HG02938 (cell line): Measurements from ENCODE around the gene ZMPSTE24.
"Not testable (repeated sequence)": the region's sequence is repeated elsewhere in the genome, so short reads cannot be mapped to it uniquely, and the experiment has no call there.

ENCODE experiments used
- ATAC-seq: cut with Tn5 transposase; IDR thresholded peaks from one replicate; pipeline ENCODE4 v1.9.1; 2021; ENCODE audit warnings: mild to moderate bottlenecking, moderate library complexity; ENCODE audit not compliant: unreplicated experiment

ZMPSTE24 gene

DNA sequence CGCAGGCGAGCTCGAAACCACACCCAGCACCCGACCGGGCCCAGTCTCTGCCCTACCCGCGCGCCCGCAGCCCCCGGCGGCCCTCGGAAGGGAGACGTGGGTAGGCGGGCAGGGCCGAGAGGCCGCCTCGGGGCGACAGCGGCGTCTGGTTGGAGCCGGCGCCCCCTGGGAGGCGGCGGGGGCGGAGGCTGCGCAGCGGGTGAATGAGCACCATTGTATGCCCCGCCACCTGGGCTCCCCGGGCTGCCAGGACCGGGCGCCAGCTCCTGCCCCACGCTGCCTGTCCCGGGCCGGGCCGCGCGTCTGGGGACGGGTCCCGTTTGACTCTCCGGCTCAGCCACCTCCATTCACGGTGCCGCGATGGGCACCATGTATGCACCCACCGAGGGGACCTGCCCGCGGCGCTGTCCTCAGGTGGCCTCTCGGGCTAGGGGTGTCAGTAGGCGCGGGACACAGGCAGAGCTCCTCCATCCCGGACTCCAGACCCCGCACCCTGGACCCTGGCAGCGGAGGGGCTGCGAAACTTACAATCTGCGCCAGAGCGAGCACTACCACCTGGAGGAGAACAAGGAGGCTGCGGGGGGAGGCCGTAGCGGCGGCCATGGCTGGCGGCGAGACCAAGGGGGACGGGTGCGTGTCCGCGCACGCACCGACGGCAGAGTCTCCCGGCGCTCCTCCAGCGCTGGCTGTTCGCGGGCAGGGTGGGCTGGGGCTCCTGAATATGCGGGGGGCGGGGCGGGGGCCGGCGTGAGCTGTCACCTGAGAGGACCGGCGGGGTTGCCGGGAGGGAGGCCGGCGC is 58.8 kb downstream of the ZMPSTE24 start, which contains the start of gene COL9A2:
TSS of gene COL9A2 (minus strand) at position 692 of the 799 bp plus-strand sequence. CDS start at position 603, 89 bp downstream.
- no peak for ATAC-seq

DNA sequence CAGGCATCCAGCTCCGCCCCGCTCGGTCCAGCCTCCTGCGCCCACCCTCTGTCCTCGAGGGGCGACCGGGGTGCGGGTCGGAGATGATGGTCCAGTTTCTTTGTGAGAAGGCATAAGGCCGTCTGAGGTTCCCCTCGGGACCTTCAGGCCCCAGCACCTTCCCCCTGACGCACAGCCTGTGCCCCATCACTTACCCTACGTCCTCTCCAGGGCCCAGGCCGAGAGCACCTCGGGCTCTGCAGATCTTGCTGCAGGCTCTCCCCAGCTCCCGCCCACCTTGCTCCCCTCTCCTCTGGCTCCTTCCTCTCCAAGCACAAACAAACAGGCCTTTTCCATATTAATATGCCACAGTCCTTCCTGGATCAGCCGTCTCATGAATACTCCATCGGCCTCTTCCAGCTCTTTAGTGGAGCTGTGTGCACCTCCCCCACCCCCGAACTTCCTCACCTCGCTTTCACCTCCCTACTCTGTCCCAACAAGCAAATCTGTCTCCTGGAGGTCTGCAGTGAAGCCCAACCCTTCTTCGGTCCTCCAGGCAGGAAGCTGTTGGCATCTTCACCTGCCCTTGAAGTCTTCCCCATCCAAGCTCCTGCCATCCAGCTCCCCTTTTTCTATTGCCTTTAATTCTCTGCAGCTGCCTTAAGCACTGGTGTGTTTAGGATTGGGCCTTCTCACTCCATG is 59.5 kb downstream of the ZMPSTE24 start:
- ATAC-seq = no peak

DNA sequence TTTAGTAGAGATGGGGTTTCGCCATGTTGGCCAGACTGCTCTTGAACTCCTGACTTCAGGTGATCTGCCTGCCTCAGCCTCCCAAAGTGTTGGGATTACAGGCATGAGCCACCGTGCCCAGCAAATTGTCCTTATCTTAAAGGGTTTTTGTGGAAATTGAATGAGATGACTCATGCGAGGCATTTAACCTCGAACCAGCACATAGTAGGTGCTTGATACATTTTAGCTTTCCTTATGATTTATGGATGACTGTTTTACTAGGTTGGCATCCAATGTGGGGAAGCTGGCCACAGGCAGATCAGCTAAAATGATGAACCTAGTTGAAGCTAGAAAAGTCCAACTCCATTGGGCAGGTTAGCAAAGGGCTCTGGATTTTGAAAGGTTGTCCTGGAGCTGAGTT is 60.4 kb downstream of the ZMPSTE24 start:
- no peak for ATAC-seq

DNA sequence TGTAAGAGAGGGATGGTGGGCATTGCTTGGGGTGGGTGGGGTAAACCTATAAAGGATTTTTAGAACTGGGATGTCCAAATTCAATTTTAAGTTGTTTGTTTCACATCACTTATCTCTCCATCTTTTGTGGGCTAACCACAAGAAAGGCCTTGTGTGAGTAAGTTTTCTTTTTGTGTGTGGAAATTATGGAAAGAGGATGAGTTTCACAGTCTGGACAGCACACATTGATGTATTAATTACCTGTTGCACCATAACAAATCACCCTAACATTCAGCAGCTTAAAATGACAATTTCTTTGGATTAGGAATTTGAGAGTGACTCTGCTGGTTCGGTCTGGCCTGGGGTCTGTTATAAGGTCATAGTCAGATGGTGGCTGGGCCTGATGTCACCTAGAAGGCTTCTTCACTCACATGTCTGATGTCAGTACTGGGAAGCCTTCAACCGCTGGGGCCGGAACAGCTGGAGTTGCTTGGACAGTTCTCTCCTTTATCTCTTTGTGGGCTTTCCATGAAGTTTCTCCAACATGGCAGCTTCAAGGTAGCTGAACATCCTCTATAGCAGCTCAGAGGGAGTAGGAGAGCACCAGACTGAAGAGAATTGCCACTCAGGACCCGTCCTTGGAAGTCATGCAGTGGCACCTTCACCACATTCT is 61.1 kb downstream of the ZMPSTE24 start:
- no peak for ATAC-seq

DNA sequence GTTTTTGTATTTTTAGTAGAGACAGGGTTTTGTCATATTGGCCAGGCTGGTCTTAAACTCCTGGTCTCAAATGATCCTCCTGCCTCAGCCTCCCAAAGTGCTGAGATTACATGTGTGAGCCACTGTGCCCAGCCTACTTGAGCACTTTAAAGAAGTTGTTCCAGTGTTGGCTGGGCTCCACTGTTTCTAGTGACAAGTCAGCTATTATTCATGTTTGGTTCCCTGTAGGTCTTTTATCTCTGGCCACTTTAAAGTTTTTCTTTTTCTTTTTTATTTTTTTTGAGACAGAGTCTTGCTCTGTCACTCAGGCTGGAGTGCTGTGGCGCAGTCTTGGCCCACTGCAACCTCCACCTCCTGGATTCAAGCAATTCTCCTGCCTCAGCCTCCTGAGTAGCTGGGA is 73.4 kb downstream of the ZMPSTE24 start:
- not testable (repeated sequence) for ATAC-seq

DNA sequence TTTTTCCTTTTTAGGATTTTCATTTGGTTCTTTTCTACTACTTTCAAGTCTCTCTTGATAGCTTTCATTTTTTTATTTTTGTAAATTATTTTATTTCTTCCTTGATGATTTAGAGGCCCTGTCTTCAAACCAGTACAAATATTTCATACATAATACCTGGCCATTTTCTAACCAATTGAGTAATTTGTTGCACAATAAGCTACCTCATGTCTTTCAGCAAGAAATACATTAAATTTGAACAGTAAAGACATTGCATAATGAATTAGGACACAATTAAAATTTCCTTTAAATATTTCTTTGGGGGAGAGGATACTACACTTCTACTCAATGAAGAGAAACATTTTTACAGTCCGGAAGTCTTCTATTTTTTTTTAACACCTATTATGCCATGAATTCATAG is 74.7 kb downstream of the ZMPSTE24 start:
- ATAC-seq = no peak

DNA sequence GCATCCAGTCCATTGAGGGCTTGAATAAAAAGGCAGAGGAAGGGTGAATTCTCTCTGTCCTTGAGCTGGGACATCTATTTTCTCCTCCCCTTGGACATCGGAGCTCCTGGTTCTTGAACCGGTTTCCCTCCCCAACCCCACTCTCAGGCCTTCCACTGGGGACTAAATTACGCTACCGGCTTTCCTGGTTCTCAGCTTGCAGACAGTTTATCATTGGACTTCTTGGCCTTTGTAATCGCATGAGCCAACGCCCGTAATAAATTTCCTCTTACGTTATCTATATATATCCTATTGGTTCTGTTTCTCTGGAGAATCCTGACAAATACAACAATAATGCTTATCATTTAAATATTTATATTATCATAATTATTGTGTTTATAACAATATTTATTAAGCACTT is 79.4 kb downstream of the ZMPSTE24 start:
- ATAC-seq = no peak

DNA sequence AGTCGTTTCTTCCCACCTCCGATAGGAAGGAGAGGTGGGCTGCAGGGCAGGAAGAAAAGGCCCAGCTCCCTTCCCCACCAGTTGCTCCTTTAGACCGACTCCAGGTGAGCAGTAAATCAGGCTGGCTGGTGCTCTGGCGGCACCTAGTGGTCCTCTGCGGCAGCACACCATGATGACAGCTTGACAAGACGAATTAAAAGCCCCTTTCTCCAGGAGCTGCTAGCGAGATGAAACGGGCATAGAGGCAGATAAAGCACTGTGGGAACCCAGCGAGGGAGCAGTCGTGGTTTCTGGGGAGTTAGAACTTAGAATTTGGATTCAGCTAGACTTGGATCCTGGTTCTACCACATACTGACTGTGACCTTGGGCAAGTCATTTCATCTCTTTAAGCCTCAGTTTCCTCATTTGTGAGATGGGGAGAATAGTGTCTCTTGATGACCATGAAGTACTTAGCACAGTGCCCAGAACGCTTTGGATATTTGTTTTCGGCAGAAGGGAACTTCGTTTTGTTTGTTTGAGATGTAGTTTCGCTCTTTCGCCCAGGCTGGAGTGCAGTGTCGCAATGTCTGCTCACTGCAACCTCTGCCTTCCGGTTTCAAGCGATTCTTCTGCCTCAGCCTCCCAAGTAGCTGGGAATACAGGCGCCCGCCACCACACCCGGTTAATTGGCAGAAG is 80.8 kb downstream of the ZMPSTE24 start:
- no peak for ATAC-seq

DNA sequence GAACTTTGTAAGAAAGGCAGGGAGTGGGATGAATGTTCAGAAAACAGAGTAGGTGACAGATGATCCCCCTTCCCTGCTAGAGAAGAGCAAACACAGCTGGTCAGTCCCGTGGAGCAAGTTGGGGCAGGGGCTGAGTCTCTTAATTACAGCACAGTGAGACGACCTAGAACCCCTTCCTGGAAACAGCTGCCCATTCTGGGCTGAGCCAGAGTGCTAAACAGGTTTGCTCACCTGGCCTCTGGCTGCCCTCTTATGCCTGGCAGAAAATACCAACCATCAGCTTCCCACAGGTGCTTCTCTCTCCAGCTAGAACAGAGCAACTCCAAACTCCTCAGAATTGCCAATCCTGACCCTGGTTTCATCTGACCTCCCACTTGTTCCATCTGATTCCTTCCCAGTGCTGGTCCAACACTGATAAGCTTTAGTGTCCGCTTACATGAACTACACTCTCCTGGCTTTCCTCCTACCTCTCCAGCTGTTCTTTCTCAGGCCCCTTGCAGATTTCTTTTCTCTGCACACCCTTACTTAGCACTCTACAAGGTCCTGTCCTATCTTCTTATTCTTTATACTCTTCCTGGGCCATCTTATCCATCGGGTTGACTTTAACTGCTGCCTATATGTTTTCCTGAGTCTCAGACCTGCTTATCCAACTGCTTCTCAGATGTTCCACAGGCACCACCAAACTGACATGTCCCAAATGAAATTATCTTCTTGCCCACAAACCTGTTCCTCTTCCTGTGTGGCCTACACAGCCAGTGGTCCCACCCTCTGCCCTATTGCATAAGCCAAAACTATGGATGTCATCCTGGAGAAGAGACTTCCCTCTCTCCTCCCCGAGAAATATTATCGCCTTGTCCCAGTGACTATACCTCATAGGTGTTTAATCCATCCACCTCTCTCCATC is 81.6 kb downstream of the ZMPSTE24 start:
- ATAC-seq = no peak

DNA sequence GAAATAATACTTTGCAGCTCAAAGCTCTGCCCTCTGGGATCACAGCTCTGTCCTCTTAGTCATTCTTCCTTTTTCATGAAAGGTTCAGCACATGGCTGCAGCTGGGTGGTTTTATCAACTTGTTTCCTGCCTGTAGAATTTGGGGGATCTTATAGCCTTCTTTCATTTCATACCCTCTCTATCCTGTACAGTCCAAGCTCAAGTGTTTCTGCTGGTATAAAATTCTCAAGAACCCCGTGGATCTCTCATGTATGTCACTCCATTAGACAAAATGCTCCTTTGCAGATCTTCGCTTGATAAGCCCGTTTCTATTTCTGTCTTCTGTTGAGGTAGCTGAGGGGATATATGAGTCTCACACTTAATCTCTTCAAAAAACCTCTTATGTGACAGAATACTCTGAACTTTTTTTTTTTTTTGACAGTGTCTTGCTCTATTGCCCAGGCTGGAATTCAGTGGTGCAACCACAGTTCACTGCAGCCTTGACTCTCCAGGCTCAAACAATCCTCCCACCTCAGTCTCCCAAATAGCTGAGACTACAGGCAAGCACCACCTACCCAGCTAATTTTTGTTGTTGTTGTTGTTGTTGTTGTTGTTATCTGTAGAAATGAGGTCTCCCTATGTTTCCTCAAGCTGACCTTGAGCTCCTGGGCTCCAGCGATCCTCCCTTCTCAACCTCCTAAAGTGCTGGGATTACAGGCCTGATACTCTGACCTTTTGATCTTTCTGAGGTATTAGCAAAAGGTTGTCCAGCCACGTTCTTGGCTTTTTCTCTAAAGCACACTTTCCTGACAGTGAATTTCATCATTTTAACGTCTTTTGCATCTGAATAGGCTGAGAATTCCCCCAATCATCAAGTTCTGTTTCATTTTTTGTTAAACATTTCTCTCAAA is 83.7 kb downstream of the ZMPSTE24 start:
- no peak for ATAC-seq

DNA sequence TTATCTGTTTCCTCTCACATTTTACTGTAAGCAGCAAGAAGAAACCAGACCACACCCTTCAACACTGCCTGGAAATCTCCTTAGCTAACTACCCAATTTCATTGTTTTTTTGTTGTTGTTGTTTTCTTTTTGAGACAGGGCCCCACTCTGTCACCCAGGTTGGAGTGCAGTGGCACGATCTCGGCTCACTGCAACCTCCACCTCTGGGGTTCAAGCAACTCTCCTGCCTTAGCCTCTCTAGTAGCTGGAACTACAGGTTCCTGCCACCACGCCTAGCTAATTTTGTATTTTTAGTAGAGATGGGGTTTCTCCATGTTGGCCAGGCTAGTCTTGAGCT is 84.3 kb downstream of the ZMPSTE24 start:
- not testable (repeated sequence) for ATAC-seq
